ENCODE data around the gene COL20A1. TPM values are rescaled to one million over a fixed set of nuclear protein-coding genes. Genes with fewer than 3 reads are reported as not detected.
A peak's percentile ranks its signal among the peaks of the same experiment; 100 is the strongest.

The COL20A1 gene
- polyA plus RNA-seq, 2 of the 4 experiments (the other 2 are of a cell fraction), result 0.21 to 0.93 TPM

GRCh38 chr20:63375438-63375837 lies 82.5 kb downstream of the COL20A1 start (continued):
- TF ChIP-seq HDAC2 (IDR thresholded peaks at IDR 0.05) (no peak), USF2 (IDR thresholded peaks at IDR 0.05) (no peak)

GRCh38 chr20:63376283-63377250 lies 83.6 kb downstream of the COL20A1 start:
- no peak for ATAC-seq
- Histone ChIP-seq H3K4me1 (no peaks in the 10 kb centered on the region), H3K9me3 (no peaks in the 10 kb centered on the region), H3K27ac (no peak overlapping the region), H3K4me3 (no peak overlapping the region), H3K4me2 (no peak overlapping the region)
- no peak for DNase-seq (ENCODE audit: low read depth in 1 of 2, low spot score in 1 of 2)
- WGBS (ENCODE audit: missing lambda C conversion rate), result 13% methylated on average over 12 of the region's 31 CpGs
- CTCF ChIA-PET, result interaction anchor here (0.7 to 9.2 kb wide), 8 partner anchors 9 to 236 kb away, joined by 3 to 139 read pairs (median 4); no protein-coding TSS in a partner anchor
- POLR2A ChIA-PET, result no interaction called here
- no peak for FAIRE-seq
- TF ChIP-seq HEYL (CRISPR knock-in tag; IDR thresholded peaks at IDR 0.05), result no peak
- TF ChIP-seq ESRRA (IDR thresholded peaks at IDR 0.05; ENCODE audit: borderline replicate concordance, low read length), result no peak
- no peak for TF ChIP-seq HOXB5 (CRISPR knock-in tag; IDR thresholded peaks at IDR 0.05)
- TF ChIP-seq NFE2L2 (conservative IDR thresholded peaks at IDR 0.05; ENCODE audit: low read length), result no peak
- TF ChIP-seq HES2 (IDR thresholded peaks at IDR 0.05), result no peak
- no peak for TF ChIP-seq ELK1 (IDR thresholded peaks at IDR 0.05; ENCODE audit: low read depth, low read length)
- TF ChIP-seq FOXS1 (CRISPR knock-in tag; IDR thresholded peaks at IDR 0.05), result no peak
- TF ChIP-seq ZSCAN20 (CRISPR knock-in tag; IDR thresholded peaks at IDR 0.05), result no peak
- TF ChIP-seq NPAS2 (CRISPR knock-in tag; IDR thresholded peaks at IDR 0.05; ENCODE audit: borderline replicate concordance), result no peak
- TF ChIP-seq NR3C1 (IDR thresholded peaks at IDR 0.05), result no peak
- TF ChIP-seq TFCP2L1 (CRISPR knock-in tag; IDR thresholded peaks at IDR 0.05), result no peak
- TF ChIP-seq E2F6 (IDR thresholded peaks at IDR 0.05; ENCODE audit: borderline replicate concordance, low read depth), result no peak
- no peak for TF ChIP-seq EP300 (IDR thresholded peaks at IDR 0.05)
- no peak for TF ChIP-seq KDM5A (IDR thresholded peaks at IDR 0.05)
- TF ChIP-seq MYC (IDR thresholded peaks at IDR 0.05; ENCODE audit: borderline replicate concordance, low read length), result no peak

GRCh38 chr20:63377256-63377941 lies 84.4 kb downstream of the COL20A1 start:
- Histone ChIP-seq H3K4me2 (no peak overlapping the region), H3K9me3 (no peaks in the 10 kb centered on the region), H3K27ac (no peak overlapping the region), H3K4me1 (no peaks in the 10 kb centered on the region), H3K4me3 (no peak overlapping the region)
- TF ChIP-seq BHLHE40 (IDR thresholded peaks at IDR 0.05; ENCODE audit: low read depth, low read length) (0 out of 2 replicates have a peak, but pooled peaks have one; percentile 31), MAFK (IDR thresholded peaks at IDR 0.05; ENCODE audit: partially characterized antibody) (no peak)
- ChIA-PET POLR2A (no interaction called here), CTCF (interaction anchor here (0.7 to 9.2 kb wide), 10 partner anchors 10 to 321 kb away, joined by 3 to 139 read pairs (median 4); no protein-coding TSS in a partner anchor)
- no peak for DNase-seq (ENCODE audit: low read depth in 1 of 2, low spot score in 1 of 2)
- WGBS (ENCODE audit: missing lambda C conversion rate), result 56% methylated on average over 25 of the region's 32 CpGs
- no peak for ATAC-seq
- FAIRE-seq, result no peak

All from A549 (cell line).